Epithelial cell of umbilical artery (primary cell): Measurements from ENCODE around the gene SCML2. TPM values are rescaled to one million over a fixed set of nuclear protein-coding genes. Genes with fewer than 3 reads are reported as not detected.

ENCODE experiments used
- total RNA-seq: library from RNA; depleted of rRNA; stranded (reverse); fragments of >200 nt; gene quantifications from 2 replicates; pipeline ENCODE4 v1.2.3, GENCODE V29; 2014

SCML2 gene
- 0.97 and 2.3 TPM in 2 replicates for total RNA-seq

GRCh38 chrX:18354369-18355223 lies at the start of gene SCML2:
Gene SCML2, minus strand, starts transcription at chrX:18354688. Its CDS starts 20,617 bp downstream, at chrX:18334071.

DNA sequence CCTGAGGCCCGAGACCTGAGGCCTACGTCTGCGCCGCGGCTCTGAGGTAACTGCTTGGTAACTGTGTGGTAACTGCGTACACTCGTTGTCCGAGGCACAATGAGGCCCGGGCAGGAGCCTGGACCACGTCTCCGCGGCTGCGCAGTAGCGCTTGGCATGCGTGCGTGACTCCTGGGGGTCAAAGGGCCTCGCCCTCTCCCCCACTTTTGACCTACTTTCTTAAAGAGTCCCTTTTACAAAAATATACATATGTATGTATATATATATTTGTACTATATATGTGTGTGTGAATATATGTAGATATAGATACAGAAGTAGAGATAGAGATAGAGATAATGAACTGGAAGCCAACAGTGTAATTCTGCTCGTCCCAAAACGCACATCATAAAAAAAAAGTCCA lies 133.7 kb downstream of the SCML2 start, which contains the start of gene BEND2:
Gene BEND2, minus strand, starts transcription at position 101 of the 400 bp plus-strand sequence. CDS start 136 bp downstream, outside the sequence.

Other genes starting within 250 kb of the SCML2 start
- gene BEND2, start 133.8 kb downstream of the SCML2 start, total RNA-seq = not detected in 2 replicates
- 0.97 and 1.2 TPM in 2 replicates for gene CDKL5, start 70.9 kb upstream of the SCML2 start, total RNA-seq